HS-5 (cell line): ENCODE data around the gene NAT8L.

ENCODE experiments used
- DNase-seq: peaks from one replicate; pipeline ENCODE4 v3.0.0-alpha.2; 2012; ENCODE audit warnings: low read depth

Gene NAT8L

GRCh38 chr4:2064276-2064991, 5.3 kb downstream of the NAT8L start:
- DNase-seq, result no peak

- no peak for DNase-seq
These were observed 6.2 kb downstream of the NAT8L start for GRCh38 chr4:2065106-2065930.

- no peak for DNase-seq
These were observed 7.0 kb downstream of the NAT8L start for GRCh38 chr4:2066011-2066551.

GRCh38 chr4:2066571-2067445, 7.7 kb downstream of the NAT8L start:
- no peak for DNase-seq

- DNase-seq, result no peak
These were observed 8.5 kb downstream of the NAT8L start for GRCh38 chr4:2067446-2068197.

- DNase-seq, result no peak
These were observed 9.0 kb downstream of the NAT8L start for GRCh38 chr4:2068198-2068470.

- DNase-seq, result no peak
These were observed 9.4 kb downstream of the NAT8L start for GRCh38 chr4:2068566-2068965.

GRCh38 chr4:2069161-2069971, 10.2 kb downstream of the NAT8L start:
- no peak for DNase-seq

GRCh38 chr4:2069986-2070385, 10.9 kb downstream of the NAT8L start:
- DNase-seq, result no peak

GRCh38 chr4:2070421-2071251, 11.5 kb downstream of the NAT8L start:
- no peak for DNase-seq

- no peak for DNase-seq
These were observed 12.3 kb downstream of the NAT8L start for GRCh38 chr4:2071252-2071911.

- no peak for DNase-seq
These were observed 13.1 kb downstream of the NAT8L start for GRCh38 chr4:2071912-2072867.

- no peak for DNase-seq
These were observed 14.1 kb downstream of the NAT8L start for GRCh38 chr4:2072971-2073807.

- no peak for DNase-seq
These were observed 14.8 kb downstream of the NAT8L start for GRCh38 chr4:2073808-2074481.

GRCh38 chr4:2074588-2074987, 15.5 kb downstream of the NAT8L start:
- no peak for DNase-seq

GRCh38 chr4:2075171-2075986, 16.3 kb downstream of the NAT8L start:
- no peak for DNase-seq
